HepG2 (cell line): Measurements from ENCODE around the gene TMCC1. TPM values are rescaled to one million over a fixed set of nuclear protein-coding genes. Genes with fewer than 3 reads are reported as not detected.

Source experiments
- ATF2 ChIP-seq: sonication (generic); formaldehyde crosslinking; IDR thresholded peaks from 2 replicates; pipeline ENCODE4 v1.4.0; 2020; ENCODE audit warnings: missing genetic modification reagents
- ATF7-NPFF ChIP-seq: sonication (generic); formaldehyde crosslinking; IDR thresholded peaks from 2 replicates; pipeline ENCODE4 v1.8.1; 2023; ENCODE audit warnings: mild to moderate bottlenecking, low read depth, missing genetic modification reagents, moderate library complexity
- CBX1 ChIP-seq: IDR thresholded peaks from one replicate; pipeline ENCODE4 v1.6.1; 2016; ENCODE audit warnings: antibody characterized with exemption, low read depth
- MTA1 ChIP-seq: sonication (generic); formaldehyde crosslinking; IDR thresholded peaks from 2 replicates; pipeline ENCODE4 v1.4.0; 2020; ENCODE audit warnings: missing genetic modification reagents, mild to moderate bottlenecking, borderline replicate concordance
- NCOA5 ChIP-seq: sonication (generic); formaldehyde crosslinking; IDR thresholded peaks from 2 replicates; pipeline ENCODE4 v1.4.0; 2020; ENCODE audit warnings: missing genetic modification reagents
- NFE2L2 ChIP-seq: fragments of 150-350 bp; IDR thresholded peaks from 2 replicates; pipeline ENCODE4 v1.6.1; 2014; ENCODE audit warnings: low read length
- NR2F1 ChIP-seq, 2 experiments: fragments of 450-650 bp in 1 of 2; formaldehyde crosslinking in 1 of 2; IDR thresholded peaks; 2 replicates each; pipeline versions ENCODE4 v1.5.0 to v1.6.1; 2016 to 2020; ENCODE audit warnings: mild to moderate bottlenecking in 1 of 2, missing compliant biosample characterization in 1 of 2, missing genetic modification reagents in 1 of 2, moderate library complexity in 1 of 2
- NR2F6 ChIP-seq, 2 experiments: IDR thresholded peaks; 2 replicates each; pipeline ENCODE4 v1.6.1; 2016; ENCODE audit warnings: antibody characterized with exemption in 1 of 2, mild to moderate bottlenecking in 1 of 2
- PATZ1 ChIP-seq: sonication (generic); formaldehyde crosslinking; IDR thresholded peaks from 2 replicates; pipeline ENCODE4 v1.4.0; 2020; ENCODE audit warnings: missing genetic modification reagents
- PHF5A ChIP-seq: IDR thresholded peaks from one replicate; pipeline ENCODE4 v1.6.1; 2018; ENCODE audit warnings: low read depth, missing genetic modification reagents; ENCODE audit not compliant: unreplicated experiment
- RAD21 ChIP-seq: fragments of 450-650 bp; formaldehyde crosslinking; IDR thresholded peaks from 2 replicates; pipeline ENCODE4 v1.5.0; 2020; ENCODE audit warnings: mild to moderate bottlenecking
- RFXAP ChIP-seq: sonication (generic); formaldehyde crosslinking; IDR thresholded peaks from 2 replicates; pipeline ENCODE4 v1.4.0; 2020; ENCODE audit warnings: missing genetic modification reagents, borderline replicate concordance
- SRF ChIP-seq: IDR thresholded peaks from 2 replicates; pipeline ENCODE4 v1.6.1; 2011; ENCODE audit warnings: mild to moderate bottlenecking, low read depth, low read length, moderate library complexity
- STAG1 ChIP-seq: sonication (generic); formaldehyde crosslinking; IDR thresholded peaks from 2 replicates; pipeline ENCODE4 v1.4.0; 2020; ENCODE audit warnings: missing genetic modification reagents
- TARDBP ChIP-seq: sonication (generic); formaldehyde crosslinking; IDR thresholded peaks from 2 replicates; pipeline ENCODE4 v1.8.0; 2022; ENCODE audit warnings: mild to moderate bottlenecking, missing genetic modification reagents
- TMF1 ChIP-seq: sonication (generic); formaldehyde crosslinking; IDR thresholded peaks from 2 replicates; pipeline ENCODE4 v1.8.1; 2022; ENCODE audit warnings: low read depth, missing genetic modification reagents
- ZNF101 ChIP-seq: sonication (generic); formaldehyde crosslinking; IDR thresholded peaks from 2 replicates; pipeline ENCODE4 v1.4.0; 2020; ENCODE audit warnings: mild to moderate bottlenecking, low read depth, missing genetic modification reagents, borderline replicate concordance
- ZNF138 ChIP-seq: sonication (generic); formaldehyde crosslinking; IDR thresholded peaks from 2 replicates; pipeline ENCODE4 v1.5.0; 2020; ENCODE audit warnings: mild to moderate bottlenecking, low read depth, missing genetic modification reagents
- ZNF205 ChIP-seq: IDR thresholded peaks from 2 replicates; pipeline ENCODE4 v1.6.1; 2018; ENCODE audit warnings: missing biosample characterization, missing genetic modification reagents
- ZNF563 ChIP-seq: sonication (generic); formaldehyde crosslinking; IDR thresholded peaks from 2 replicates; pipeline ENCODE4 v1.8.0; 2022; ENCODE audit warnings: mild to moderate bottlenecking, moderate library complexity, missing genetic modification reagents
- ZNF629 ChIP-seq: sonication (generic); formaldehyde crosslinking; conservative IDR thresholded peaks from 2 replicates; pipeline ENCODE4 v1.5.0; 2020; ENCODE audit warnings: missing genetic modification reagents
- ZNF713 ChIP-seq: sonication (generic); formaldehyde crosslinking; IDR thresholded peaks from 2 replicates; pipeline ENCODE4 v1.4.0; 2020; ENCODE audit warnings: mild to moderate bottlenecking, missing genetic modification reagents
- ZNF777 ChIP-seq: sonication (generic); formaldehyde crosslinking; IDR thresholded peaks from 2 replicates; pipeline ENCODE4 v1.4.0; 2020; ENCODE audit warnings: missing genetic modification reagents
- ZNF788 ChIP-seq: sonication (generic); formaldehyde crosslinking; IDR thresholded peaks from 2 replicates; pipeline ENCODE4 v1.5.0; 2020; ENCODE audit warnings: mild to moderate bottlenecking, missing genetic modification reagents, borderline replicate concordance
- polyA plus RNA-seq, 8 experiments: library from polyadenylated mRNA; depleted of rRNA in 3 of 8; stranded (reverse) in 7 of 8; unstranded in 1 of 8; fragments of >200 nt; fragmentation: Illumina TruSeq in 4 of 8; extraction: Trizol in 4 of 8; gene quantifications; 2 replicates each; pipeline versions ENCODE4 v1.2.1 to v1.2.3, GENCODE V29; 2011 to 2016; ENCODE audit warnings: low read depth in 4 of 8, missing spikeins in 1 of 8, mixed read lengths in 1 of 8; ENCODE audit not compliant: insufficient read depth in 1 of 8
- total RNA-seq, 5 experiments: library from RNA; depleted of rRNA; stranded (reverse); fragments of >200 nt; fragmentation: Illumina TruSeq; extraction: Trizol; gene quantifications; 2 replicates each; pipeline ENCODE4 v1.2.3, GENCODE V29; 2016; ENCODE audit warnings: low read depth in 1 of 5
- TF ChIP-seq, protein P1 (sequence below): sonication (generic); formaldehyde crosslinking; IDR thresholded peaks from 2 replicates; pipeline ENCODE4 v1.5.0; 2020; ENCODE audit warnings: missing genetic modification reagents
- TF ChIP-seq, protein P2 (sequence below): sonication (generic); formaldehyde crosslinking; IDR thresholded peaks from 2 replicates; pipeline ENCODE4 v1.5.0; 2020; ENCODE audit warnings: missing genetic modification reagents

TMCC1 gene
- total and polyA plus RNA-seq, 2 of the 13 experiments (the other 11 are each of a cell fraction or from before 2014, with no cell fraction given): 12.1 to 264 TPM

DNA sequence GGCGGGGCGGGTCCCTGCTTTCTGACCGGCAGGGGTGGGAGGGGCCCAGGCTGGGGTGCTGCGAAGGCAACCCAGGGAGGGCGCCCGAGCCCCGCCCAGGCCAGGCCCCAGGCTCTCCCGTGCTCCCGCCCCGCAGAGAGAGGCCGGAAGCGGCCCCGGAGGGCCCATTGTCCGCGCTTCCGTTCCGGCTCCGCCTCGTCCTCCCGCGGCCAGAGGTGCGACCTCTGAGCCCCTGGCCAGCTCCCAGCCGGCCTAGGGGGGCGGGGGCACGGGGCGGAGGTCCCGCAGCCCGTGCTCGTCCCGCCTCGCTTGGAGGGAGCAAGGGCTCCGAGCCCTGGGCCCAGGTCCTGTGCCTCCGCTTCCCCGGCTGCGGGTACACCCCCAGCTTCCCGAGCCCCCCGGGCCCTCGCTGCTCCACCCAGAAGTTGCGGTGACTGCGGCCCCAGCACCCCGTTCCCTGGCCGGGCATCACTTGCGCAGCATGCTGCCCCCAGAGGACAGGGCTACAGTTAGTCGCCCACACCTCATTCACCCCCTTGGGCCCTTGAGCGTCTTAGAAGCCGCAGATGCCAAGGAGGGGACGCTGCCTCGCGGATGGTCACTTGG, 266.7 kb downstream of the TMCC1 start (continued):
- TF ChIP-seq, protein P1, sequence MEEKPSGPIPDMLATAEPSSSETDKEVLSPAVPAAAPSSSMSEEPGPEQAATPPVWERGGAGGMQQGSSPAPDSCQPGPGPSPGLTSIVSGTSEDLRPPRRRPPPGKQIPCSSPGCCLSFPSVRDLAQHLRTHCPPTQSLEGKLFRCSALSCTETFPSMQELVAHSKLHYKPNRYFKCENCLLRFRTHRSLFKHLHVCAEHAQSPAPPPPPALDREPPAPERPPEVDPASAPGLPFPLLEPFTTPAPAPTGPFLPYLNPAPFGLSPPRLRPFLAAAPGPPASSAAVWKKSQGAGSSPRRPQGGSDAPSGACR: peak; percentile 71; the same call in 1 of the 2 replicates
- peak; percentile 40 for TF ChIP-seq PHF5A (CRISPR knock-in tag)
- peak; percentile 45; the same call in 1 of the 2 replicates for TF ChIP-seq ATF2 (CRISPR knock-in tag)
- TF ChIP-seq ZNF788 (CRISPR knock-in tag): peak; percentile 75; the same call in 1 of the 2 replicates
- no peak for TF ChIP-seq TMF1 (CRISPR knock-in tag)
- TF ChIP-seq NR2F6 (IDR thresholded peaks at IDR 0.05): no peak
- TF ChIP-seq NR2F6 (CRISPR knock-in tag; IDR thresholded peaks at IDR 0.05): peak; percentile 84; the same call in 1 of the 2 replicates
- TF ChIP-seq, protein P2, sequence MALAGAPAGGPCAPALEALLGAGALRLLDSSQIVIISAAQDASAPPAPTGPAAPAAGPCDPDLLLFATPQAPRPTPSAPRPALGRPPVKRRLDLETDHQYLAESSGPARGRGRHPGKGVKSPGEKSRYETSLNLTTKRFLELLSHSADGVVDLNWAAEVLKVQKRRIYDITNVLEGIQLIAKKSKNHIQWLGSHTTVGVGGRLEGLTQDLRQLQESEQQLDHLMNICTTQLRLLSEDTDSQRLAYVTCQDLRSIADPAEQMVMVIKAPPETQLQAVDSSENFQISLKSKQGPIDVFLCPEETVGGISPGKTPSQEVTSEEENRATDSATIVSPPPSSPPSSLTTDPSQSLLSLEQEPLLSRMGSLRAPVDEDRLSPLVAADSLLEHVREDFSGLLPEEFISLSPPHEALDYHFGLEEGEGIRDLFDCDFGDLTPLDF (CRISPR knock-in tag): peak; percentile 55
- TF ChIP-seq ZNF563 (CRISPR knock-in tag): peak; percentile 74
- 0 out of 2 replicates have a peak, but pooled peaks have one; percentile 3 for TF ChIP-seq SRF
- peak; percentile 79 for TF ChIP-seq CBX1
- peak; percentile 36 for TF ChIP-seq RAD21 (CRISPR knock-in tag)
- 0 out of 2 replicates have a peak, but pooled peaks have one; percentile 41 for TF ChIP-seq ZNF629
- TF ChIP-seq NR2F1 (CRISPR knock-in tag; IDR thresholded peaks at IDR 0.05): 0 out of 4 replicates have a peak, but pooled peaks of 1 of the 2 experiments have one; percentile 57
- no peak for TF ChIP-seq ZNF101 (CRISPR knock-in tag)
- TF ChIP-seq ZNF777 (CRISPR knock-in tag): peak; percentile 56
- TF ChIP-seq NFE2L2: no peak
- TF ChIP-seq NCOA5: no peak
- TF ChIP-seq MTA1 (CRISPR knock-in tag): no peak
- peak; percentile 80 for TF ChIP-seq RFXAP (CRISPR knock-in tag)
- peak; percentile 56; the same call in 1 of the 2 replicates for TF ChIP-seq ZNF205 (CRISPR knock-in tag)
- peak; percentile 96 for TF ChIP-seq ATF7-NPFF (CRISPR knock-in tag)
- TF ChIP-seq TARDBP: peak; percentile 50; the same call in 1 of the 2 replicates
- TF ChIP-seq STAG1: peak; percentile 36
- TF ChIP-seq ZNF138 (CRISPR knock-in tag): peak; percentile 80; the same call in 1 of the 2 replicates
- TF ChIP-seq PATZ1 (CRISPR knock-in tag): peak; percentile 94
- no peak for TF ChIP-seq ZNF713 (CRISPR knock-in tag)
